DOHH2 (cell line): ENCODE measurements around the gene FLACC1.

Experiments
- H3F3A ChIP-seq: fragments of 200-600 bp; sonication (generic), shearing (Covaris generic); 2 replicates; pipeline ENCODE4 v1.6.0; 2016; ENCODE audit warnings: antibody characterized with exemption, mild to moderate bottlenecking; ENCODE audit not compliant: control insufficient read depth, insufficient read depth
- H3K27ac ChIP-seq: fragments of 200-600 bp; sonication (generic); 2 replicates; pipeline ENCODE4 v1.5.1; 2014; ENCODE audit warnings: low read depth, mild to moderate bottlenecking, low read length, moderate library complexity
- H3K27me3 ChIP-seq: fragments of 200-600 bp; sonication (generic); 2 replicates; pipeline ENCODE4 v1.6.1; 2014; ENCODE audit warnings: mild to moderate bottlenecking, low read length, mixed read lengths; ENCODE audit not compliant: control insufficient read depth
- H3K36me3 ChIP-seq: fragments of 200-600 bp; sonication (generic); 2 replicates; pipeline ENCODE4 v1.6.1; 2014; ENCODE audit warnings: mild to moderate bottlenecking, low read length, moderate library complexity, mixed read lengths; ENCODE audit not compliant: control insufficient read depth
- H3K4me1 ChIP-seq: fragments of 200-600 bp; sonication (generic); 2 replicates; pipeline ENCODE4 v1.6.1; 2014; ENCODE audit warnings: mild to moderate bottlenecking, low read length, mixed read lengths; ENCODE audit not compliant: control insufficient read depth
- H3K4me2 ChIP-seq: fragments of 200-600 bp; sonication (generic); 2 replicates; pipeline ENCODE4 v1.6.0; 2014; ENCODE audit warnings: mild to moderate bottlenecking, low read length, moderate library complexity
- H3K4me3 ChIP-seq: fragments of 200-600 bp; sonication (generic); 2 replicates; pipeline ENCODE4 v1.5.1; 2014; ENCODE audit warnings: mild to moderate bottlenecking, low read length, mixed read lengths
- H3K79me2 ChIP-seq: fragments of 200-600 bp; sonication (generic); 2 replicates; pipeline ENCODE4 v1.6.1; 2014; ENCODE audit warnings: mild to moderate bottlenecking, low read length, mixed read lengths; ENCODE audit not compliant: control insufficient read depth
- H3K9me2 ChIP-seq: fragments of 200-600 bp; sonication (generic); replicated peaks from 2 replicates; pipeline ENCODE4 v1.6.1; 2014; ENCODE audit warnings: mild to moderate bottlenecking, low read length, mixed read lengths; ENCODE audit not compliant: control insufficient read depth
- H3K9me3 ChIP-seq: fragments of 200-600 bp; sonication (generic); 2 replicates; pipeline ENCODE4 v1.6.1; 2014; ENCODE audit warnings: antibody characterized with exemption, low read length, mixed read lengths; ENCODE audit not compliant: control insufficient read depth, insufficient read depth
- H4K20me1 ChIP-seq: fragments of 200-600 bp; sonication (generic); 2 replicates; pipeline ENCODE4 v1.6.0; 2014; ENCODE audit warnings: low read depth, mild to moderate bottlenecking, antibody characterized with exemption, low read length, moderate library complexity; ENCODE audit not compliant: control insufficient read depth, insufficient read depth
- EZH2phosphoT487 ChIP-seq: fragments of 200-600 bp; sonication (generic); IDR thresholded peaks from 2 replicates; pipeline ENCODE4 v1.6.1; 2017; ENCODE audit warnings: borderline replicate concordance, mild to moderate bottlenecking, antibody characterized with exemption, low read length, moderate library complexity, mixed read lengths
- TF ChIP-seq, protein P1 (sequence below): fragments of 200-600 bp; sonication (generic); IDR thresholded peaks from one replicate; pipeline ENCODE4 v1.5.1; 2014; ENCODE audit warnings: antibody characterized with exemption, mild to moderate bottlenecking, low read depth, low read length; ENCODE audit not compliant: poor library complexity, severe bottlenecking

FLACC1 gene

GRCh38 chr2:201254081-201254730, 102.9 kb downstream of the FLACC1 start:
- peaks cover 1% of the 10 kb centered on the region for H3K79me2 ChIP-seq
- TF ChIP-seq EZH2phosphoT487, result no peak
- TF ChIP-seq, protein P1, sequence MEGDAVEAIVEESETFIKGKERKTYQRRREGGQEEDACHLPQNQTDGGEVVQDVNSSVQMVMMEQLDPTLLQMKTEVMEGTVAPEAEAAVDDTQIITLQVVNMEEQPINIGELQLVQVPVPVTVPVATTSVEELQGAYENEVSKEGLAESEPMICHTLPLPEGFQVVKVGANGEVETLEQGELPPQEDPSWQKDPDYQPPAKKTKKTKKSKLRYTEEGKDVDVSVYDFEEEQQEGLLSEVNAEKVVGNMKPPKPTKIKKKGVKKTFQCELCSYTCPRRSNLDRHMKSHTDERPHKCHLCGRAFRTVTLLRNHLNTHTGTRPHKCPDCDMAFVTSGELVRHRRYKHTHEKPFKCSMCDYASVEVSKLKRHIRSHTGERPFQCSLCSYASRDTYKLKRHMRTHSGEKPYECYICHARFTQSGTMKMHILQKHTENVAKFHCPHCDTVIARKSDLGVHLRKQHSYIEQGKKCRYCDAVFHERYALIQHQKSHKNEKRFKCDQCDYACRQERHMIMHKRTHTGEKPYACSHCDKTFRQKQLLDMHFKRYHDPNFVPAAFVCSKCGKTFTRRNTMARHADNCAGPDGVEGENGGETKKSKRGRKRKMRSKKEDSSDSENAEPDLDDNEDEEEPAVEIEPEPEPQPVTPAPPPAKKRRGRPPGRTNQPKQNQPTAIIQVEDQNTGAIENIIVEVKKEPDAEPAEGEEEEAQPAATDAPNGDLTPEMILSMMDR, result no peak
- H3K4me1 ChIP-seq, result peaks cover 32% of the 10 kb centered on the region

DNA sequence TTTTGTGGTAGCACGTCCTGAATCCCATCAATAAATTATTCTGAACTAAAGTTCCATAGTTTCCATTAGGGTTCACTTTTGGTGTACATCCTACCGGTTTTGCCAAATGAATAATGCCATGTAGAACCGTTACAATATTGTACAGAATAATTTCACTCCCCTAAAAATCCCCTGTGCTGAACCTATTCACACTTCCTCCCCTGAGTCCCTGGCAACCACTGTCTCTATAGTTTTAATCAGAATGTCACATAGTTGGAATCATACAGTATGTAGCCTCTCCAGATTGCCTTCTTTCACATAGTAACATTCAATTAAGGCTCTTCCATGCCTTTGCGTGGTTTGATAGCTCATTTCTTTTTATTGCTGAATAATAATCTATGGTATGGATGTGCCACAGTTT, 106.4 kb downstream of the FLACC1 start:
- Histone ChIP-seq H3K79me2 (no peaks in the 10 kb centered on the region), H3K36me3 (no peaks in the 10 kb centered on the region), H4K20me1 (no peaks in the 10 kb centered on the region), H3K9me3 (no peaks in the 10 kb centered on the region), H3K27ac (no peak overlapping the region), H3K27me3 (no peaks in the 10 kb centered on the region), H3K9me2 (no peaks in the 10 kb centered on the region), H3K4me1 (peaks cover 11% of the 10 kb centered on the region), H3K4me3 (no peak overlapping the region), H3F3A (0 out of 2 replicates have a peak, but pooled peaks cover 2% of the 10 kb centered on the region), H3K4me2 (no peak overlapping the region)
- TF ChIP-seq, protein P1, result no peak
- no peak for TF ChIP-seq EZH2phosphoT487

More at GRCh38 chr2:201254081-201254730, 102.9 kb downstream of the FLACC1 start:
- Histone ChIP-seq H3K36me3 (no peaks in the 10 kb centered on the region), H3F3A (peaks cover 22% of the 10 kb centered on the region), H3K4me2 (no peak overlapping the region), H3K9me3 (no peaks in the 10 kb centered on the region), H3K4me3 (no peak overlapping the region), H4K20me1 (no peaks in the 10 kb centered on the region), H3K27me3 (no peaks in the 10 kb centered on the region), H3K27ac (no peak overlapping the region), H3K9me2 (no peaks in the 10 kb centered on the region)

GRCh38 chr2:201249889-201250288, 107.3 kb downstream of the FLACC1 start:
- Histone ChIP-seq H3K4me1 (peaks cover 11% of the 10 kb centered on the region), H3F3A (no peaks in the 10 kb centered on the region), H4K20me1 (no peaks in the 10 kb centered on the region), H3K27me3 (no peaks in the 10 kb centered on the region), H3K4me3 (no peak overlapping the region), H3K79me2 (no peaks in the 10 kb centered on the region), H3K27ac (no peak overlapping the region), H3K4me2 (no peak overlapping the region), H3K36me3 (no peaks in the 10 kb centered on the region), H3K9me3 (no peaks in the 10 kb centered on the region), H3K9me2 (no peaks in the 10 kb centered on the region)
- no peak for TF ChIP-seq EZH2phosphoT487
- TF ChIP-seq, protein P1, result no peak
